ENCODE results near the gene PTPRN2.
"Not testable (repeated sequence)": the region's sequence is repeated elsewhere in the genome, so short reads cannot be mapped to it uniquely, and the experiment has no call there.

Gene PTPRN2

GRCh38 chr7:157507987-157508386 lies 1079.6 kb downstream of the PTPRN2 start:
- DNase-seq: no peak

DNA sequence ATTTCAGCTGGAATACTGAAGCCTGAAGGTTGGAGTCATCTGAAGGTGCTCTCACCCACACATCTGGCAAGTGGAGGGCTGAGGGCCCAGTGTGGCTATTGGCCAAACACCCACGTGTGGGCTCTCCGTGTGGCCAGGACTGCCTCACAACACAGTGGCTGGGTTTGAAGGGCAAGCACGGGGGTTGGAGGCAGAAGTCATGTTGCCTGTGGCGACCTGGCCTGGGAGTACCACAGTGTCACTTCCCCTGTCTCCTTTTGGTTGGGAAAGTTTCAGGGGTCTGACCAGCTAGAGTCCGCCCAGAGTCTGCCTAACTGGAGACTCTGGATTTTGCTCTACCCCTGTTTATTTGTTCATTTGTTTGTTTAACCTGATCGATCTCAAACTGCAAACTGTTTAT lies 1081.4 kb downstream of the PTPRN2 start:
- no peak for DNase-seq

GRCh38 chr7:157505646-157506045 lies 1082.0 kb downstream of the PTPRN2 start:
- no peak for DNase-seq

DNA sequence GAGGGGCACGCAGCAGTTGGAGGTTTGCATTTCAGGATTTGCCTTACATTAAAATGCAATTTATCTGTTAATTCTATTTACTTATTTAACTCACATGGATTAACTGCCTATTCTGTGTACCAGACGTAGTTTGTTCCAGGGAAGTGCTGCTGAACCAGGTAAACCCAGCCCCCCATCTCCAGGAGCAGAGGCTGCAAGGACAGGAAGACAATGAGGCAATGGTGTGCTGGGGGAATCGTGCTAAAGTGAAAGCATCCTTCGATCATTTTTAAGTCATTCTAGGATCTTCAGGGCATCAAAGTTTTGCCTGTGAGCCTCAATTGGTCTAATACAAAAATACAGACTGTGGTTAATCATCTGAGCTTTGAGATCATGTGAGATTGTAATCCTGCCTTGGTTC lies 1084.4 kb downstream of the PTPRN2 start:
- no peak for DNase-seq

- DNase-seq: no peak
These were observed 1084.9 kb downstream of the PTPRN2 start for GRCh38 chr7:157502701-157503111.

GRCh38 chr7:157501581-157501980 lies 1086.0 kb downstream of the PTPRN2 start:
- no peak for DNase-seq

DNA sequence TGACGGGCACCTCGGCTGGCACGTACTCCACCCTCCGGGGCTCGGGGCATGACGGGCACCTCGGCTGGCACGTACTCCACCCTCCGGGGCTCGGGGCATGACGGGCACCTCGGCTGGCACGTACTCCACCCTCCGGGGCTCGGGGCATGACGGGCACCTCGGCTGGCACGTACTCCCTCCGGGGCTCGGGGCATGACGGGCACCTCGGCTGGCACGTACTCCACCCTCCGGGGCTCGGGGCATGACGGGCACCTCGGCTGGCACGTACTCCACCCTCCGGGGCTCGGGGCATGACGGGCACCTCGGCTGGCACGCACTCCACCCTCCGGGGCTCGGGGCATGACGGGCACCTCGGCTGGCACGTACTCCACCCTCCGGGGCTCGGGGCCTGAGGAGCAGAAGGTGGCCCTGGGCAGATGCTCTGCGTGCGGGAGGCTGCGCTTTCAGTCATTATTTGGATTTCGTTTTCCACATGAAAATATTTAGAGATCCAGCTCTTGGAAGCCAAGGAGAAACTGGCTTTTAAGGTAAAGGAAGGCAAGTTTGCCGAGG lies 1086.6 kb downstream of the PTPRN2 start:
- not testable (repeated sequence) for DNase-seq

- DNase-seq: no peak
These were observed 1087.3 kb downstream of the PTPRN2 start for GRCh38 chr7:157500171-157500960.

GRCh38 chr7:157499835-157500153 lies 1087.8 kb downstream of the PTPRN2 start:
- DNase-seq: no peak

DNA sequence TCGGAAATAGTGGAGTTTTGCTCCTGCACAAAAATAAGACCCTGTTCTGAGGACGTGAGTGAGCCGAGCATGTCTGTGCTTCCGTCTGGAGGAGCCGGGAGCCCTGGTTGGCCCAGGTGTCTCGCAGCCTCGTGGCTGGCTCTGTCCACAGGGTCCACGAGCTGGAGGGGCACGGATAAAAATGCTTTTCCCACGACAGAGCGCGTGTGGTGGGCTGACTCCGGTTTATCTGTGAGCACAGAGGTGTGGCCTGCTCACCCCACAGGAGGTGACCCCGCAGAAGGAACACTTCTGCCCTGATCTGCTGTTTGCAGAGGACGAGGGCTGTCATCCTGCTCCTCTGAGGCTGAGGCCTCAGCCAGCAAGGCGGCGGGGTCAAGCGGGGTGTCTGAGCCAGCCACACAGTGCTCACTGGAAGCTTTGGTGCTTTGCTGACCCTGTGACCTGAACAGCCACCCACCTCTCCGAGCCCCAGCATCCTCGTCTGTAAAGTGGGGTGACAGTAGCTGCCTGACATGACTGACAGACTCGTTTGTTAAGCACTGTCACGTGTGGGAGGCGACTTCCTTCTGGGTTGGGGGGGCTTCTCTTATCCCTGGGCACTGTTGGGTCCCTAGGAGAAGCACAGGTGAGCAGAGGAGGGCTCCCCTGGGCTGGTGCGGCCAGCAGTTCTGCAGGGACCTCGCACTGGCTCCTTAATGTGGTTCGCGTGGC lies 1088.3 kb downstream of the PTPRN2 start:
- no peak for DNase-seq

DNA sequence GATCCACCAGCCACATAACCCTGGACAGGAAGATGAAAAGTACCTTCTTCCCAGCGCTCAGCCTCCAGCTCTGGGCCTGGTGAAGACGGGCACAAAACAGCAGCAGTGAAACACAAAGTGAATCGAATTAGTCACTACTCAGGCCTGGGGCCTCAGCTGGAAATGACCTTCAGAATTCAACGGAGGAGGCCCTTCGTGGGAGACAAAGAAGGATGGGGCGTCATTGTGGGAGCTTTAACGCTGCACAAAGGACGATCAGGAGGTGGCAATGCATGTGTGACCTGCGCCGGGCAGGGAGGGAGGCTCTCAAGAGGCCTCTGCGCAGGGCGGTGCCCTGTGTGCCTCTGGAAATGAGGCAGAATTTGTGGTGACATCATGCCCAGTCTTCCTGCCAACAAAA lies 1089.0 kb downstream of the PTPRN2 start:
- DNase-seq: no peak

GRCh38 chr7:157497744-157498651 lies 1089.6 kb downstream of the PTPRN2 start:
- DNase-seq: no peak

- no peak for DNase-seq
These were observed 1090.3 kb downstream of the PTPRN2 start for GRCh38 chr7:157497367-157497743.

DNA sequence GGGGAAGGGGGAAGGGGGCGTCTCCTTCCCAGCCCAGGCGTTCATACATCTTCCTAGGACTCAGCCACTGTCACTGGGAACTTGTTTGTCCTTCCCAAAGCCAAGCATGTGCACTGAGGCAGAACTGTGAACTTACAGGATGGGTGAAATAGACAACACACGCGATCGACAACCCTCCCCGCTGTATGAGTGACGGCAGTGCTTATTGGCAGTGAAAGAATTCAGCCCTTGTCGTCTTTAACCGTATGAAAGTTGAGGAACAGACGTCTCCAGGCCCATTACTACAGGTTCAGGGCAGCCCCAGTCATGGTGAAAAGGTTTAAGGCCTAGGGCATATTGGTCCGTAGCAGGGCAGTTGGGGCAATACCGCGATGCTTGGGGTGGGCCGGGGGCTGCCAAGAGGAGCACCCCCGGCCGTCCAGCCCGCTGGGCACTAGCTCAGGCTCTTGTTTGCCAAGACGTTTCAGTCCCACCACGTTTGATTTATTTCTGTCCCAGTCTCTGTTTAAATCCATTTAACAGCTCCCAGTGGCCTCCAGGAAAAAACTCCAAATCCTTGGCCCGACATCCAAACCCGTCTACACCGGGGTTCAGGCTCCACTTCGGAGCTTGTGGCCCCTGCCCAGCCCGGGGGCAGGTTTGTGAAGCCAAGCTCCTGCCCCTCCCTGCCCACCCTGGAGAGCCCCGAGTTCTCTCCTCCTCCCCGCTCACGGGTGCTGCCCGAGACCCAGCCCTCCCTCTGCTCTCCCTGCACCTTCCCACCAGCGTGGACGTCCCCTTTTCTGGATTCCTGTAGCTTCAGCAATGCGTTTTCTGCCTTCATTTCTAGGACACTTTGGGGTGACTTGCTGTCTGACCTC lies 1091.0 kb downstream of the PTPRN2 start:
- no peak for DNase-seq

GRCh38 chr7:157495594-157495993 lies 1092.0 kb downstream of the PTPRN2 start:
- DNase-seq: no peak

GRCh38 chr7:157495177-157495553 lies 1092.5 kb downstream of the PTPRN2 start:
- no peak for DNase-seq

DNA sequence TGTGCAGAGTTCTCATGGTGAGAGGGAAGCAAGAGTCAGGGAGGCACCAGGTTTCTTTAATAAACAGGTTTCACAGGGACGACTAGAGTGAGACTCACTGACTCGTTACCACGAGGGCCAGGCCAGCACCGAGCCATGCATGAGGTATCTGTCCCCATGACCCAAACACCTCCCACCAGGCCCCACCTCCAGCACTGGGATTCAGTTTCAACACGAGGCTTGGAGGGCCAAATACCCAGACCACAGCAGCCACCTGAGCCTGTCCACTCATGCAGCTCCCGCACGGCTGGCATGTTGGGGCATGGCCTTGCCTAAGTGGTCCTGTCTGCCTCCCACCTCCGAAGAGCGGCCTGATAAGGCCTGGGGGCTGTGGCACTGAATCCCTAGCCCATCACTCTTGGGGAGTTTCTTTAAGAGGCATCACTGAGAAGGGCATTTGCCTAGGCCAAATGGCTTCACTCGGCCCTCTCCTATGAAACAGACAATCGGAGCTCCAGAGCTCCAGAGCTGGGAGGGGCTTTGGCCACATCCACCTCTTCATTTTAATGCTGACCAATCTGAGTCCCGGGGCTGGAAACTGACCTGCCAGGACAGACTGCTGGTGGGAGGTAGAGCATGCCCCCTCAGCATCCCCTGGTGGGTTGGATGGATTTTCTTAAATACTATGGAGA lies 1093.0 kb downstream of the PTPRN2 start:
- no peak for DNase-seq

DNA sequence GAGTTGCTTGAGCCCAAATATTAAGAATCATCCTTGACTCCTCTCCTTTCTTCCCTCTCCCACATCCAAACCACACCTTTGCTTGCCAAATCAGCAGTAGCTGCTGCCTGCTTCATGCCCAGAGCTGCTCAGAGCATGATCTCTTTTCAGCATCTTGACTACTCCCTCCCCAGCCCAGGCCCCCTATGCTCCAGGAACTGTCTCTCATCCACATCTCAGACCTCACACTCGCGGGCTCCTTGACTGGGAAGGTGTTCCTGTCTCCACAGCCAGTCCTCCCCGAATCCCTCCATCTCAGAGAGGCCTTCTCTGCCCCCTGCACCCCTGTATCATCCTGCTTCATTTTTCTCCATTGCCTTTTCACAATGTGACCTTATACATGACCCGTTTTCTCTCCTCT lies 1093.8 kb downstream of the PTPRN2 start:
- no peak for DNase-seq

DNA sequence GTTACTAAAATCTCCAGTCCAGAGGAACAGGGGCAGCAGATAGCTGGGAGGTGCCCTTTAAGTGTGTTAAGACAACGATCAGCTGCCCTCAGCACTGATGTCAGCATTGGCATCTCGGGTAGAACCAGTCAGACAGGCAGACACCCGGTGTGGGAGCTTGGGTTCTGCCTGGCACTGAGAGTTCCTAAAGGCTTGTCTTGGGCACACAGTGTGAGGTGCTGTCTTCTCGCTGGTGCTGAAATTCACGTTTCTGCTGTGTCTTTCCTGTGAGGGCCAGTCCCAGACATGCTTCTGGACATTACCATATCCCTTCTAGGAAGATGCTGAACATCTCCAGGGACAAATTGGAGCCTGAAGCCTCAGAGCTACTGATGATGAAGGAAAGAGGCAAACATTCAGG lies 1094.6 kb downstream of the PTPRN2 start:
- no peak for DNase-seq

GRCh38 chr7:157490465-157490912 lies 1097.1 kb downstream of the PTPRN2 start:
- no peak for DNase-seq

DNA sequence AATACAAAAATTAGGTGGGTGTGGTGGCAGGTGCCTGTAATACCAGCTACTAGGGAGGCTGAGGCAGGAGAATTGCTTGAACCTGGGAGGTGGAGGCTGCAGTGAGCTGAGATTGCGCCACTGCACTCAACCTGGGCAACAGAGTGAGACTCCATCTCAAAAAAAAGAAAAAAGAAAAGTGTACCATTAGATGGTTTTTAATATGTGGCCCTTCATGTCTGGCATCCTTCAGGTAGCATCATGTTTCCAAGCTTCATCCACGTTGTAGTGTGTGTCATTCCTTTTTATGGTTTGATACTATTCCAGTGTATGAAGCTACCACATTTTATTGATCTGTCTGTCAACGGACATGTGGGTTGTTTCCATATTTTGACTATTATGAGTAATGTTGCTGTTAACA lies 1097.8 kb downstream of the PTPRN2 start:
- not testable (repeated sequence) for DNase-seq

Measured in right kidney (tissue), 1 donor.